NCI-H2171 treated with DMSO at 0.1 percent for 48 hours (cell line): ENCODE data around the gene PGAP3.

Experiments
- DNase-seq: peaks from one replicate; lab custom pipeline; 2025; lab: John Stamatoyannopoulos, UW

The PGAP3 gene

GRCh38 chr17:39621523-39622379 lies 66.1 kb downstream of the PGAP3 start:
- peak; percentile 81 for DNase-seq
